ENCODE results near the gene CLCN2.

Gene CLCN2

GRCh38 chr3:184325715-184326369 lies 35.6 kb downstream of the CLCN2 start:
- DNase-seq (ENCODE audit: low spot score): peak; percentile 54

- DNase-seq (ENCODE audit: low spot score): no peak
Measured at GRCh38 chr3:184325269-184325668, 36.1 kb downstream of the CLCN2 start.

GRCh38 chr3:184323696-184324095 lies 37.7 kb downstream of the CLCN2 start:
- no peak for DNase-seq (ENCODE audit: low spot score)

GRCh38 chr3:184322731-184323487 lies 38.5 kb downstream of the CLCN2 start:
- DNase-seq (ENCODE audit: low spot score): no peak

- no peak for DNase-seq (ENCODE audit: low spot score)
Measured at GRCh38 chr3:184321666-184322065, 39.7 kb downstream of the CLCN2 start.

- DNase-seq (ENCODE audit: low spot score): peak; percentile 92
Measured at GRCh38 chr3:184320104-184320445, 41.3 kb downstream of the CLCN2 start.

GRCh38 chr3:184317201-184317600 lies 44.2 kb downstream of the CLCN2 start:
- DNase-seq (ENCODE audit: low spot score): no peak

GRCh38 chr3:184316792-184317191 lies 44.6 kb downstream of the CLCN2 start:
- no peak for DNase-seq (ENCODE audit: low spot score)

- DNase-seq (ENCODE audit: low spot score): peak; percentile 46
Measured at GRCh38 chr3:184315871-184316661, 45.3 kb downstream of the CLCN2 start.

GRCh38 chr3:184315543-184315867 lies 45.9 kb downstream of the CLCN2 start:
- DNase-seq (ENCODE audit: low spot score): no peak

GRCh38 chr3:184314700-184315542 lies 46.5 kb downstream of the CLCN2 start:
- peak; percentile 74 for DNase-seq (ENCODE audit: low spot score)

- peak; percentile 96 for DNase-seq (ENCODE audit: low spot score)
Measured at GRCh38 chr3:184314363-184314699, 47.1 kb downstream of the CLCN2 start, which contains the start of gene EIF4G1. Gene EIF4G1 (plus strand): TSS chr3:184314606. CDS start chr3:184315797, 1,191 bp downstream.

GRCh38 chr3:184311633-184312032 lies 49.8 kb downstream of the CLCN2 start:
- DNase-seq (ENCODE audit: low spot score): no peak

- DNase-seq (ENCODE audit: low spot score): no peak
Measured at GRCh38 chr3:184308744-184309143, 52.7 kb downstream of the CLCN2 start.

- no peak for DNase-seq (ENCODE audit: low spot score)
Measured at GRCh38 chr3:184307915-184308314, 53.5 kb downstream of the CLCN2 start.

GRCh38 chr3:184306341-184306972 lies 54.9 kb downstream of the CLCN2 start:
- no peak for DNase-seq (ENCODE audit: low spot score)

- DNase-seq (ENCODE audit: low spot score): no peak
Measured at GRCh38 chr3:184305577-184305976, 55.8 kb downstream of the CLCN2 start.

- peak; percentile 88 for DNase-seq (ENCODE audit: low spot score)
Measured at GRCh38 chr3:184300378-184300720, 61.1 kb downstream of the CLCN2 start.

GRCh38 chr3:184299488-184300377 lies 61.7 kb downstream of the CLCN2 start:
- peak; percentile 56 for DNase-seq (ENCODE audit: low spot score)

GRCh38 chr3:184298759-184299487 lies 62.5 kb downstream of the CLCN2 start, which contains the start of gene PSMD2:
Gene PSMD2 (plus strand): TSS chr3:184299241. CDS start chr3:184299267, 26 bp downstream.
- peak; percentile 97 for DNase-seq (ENCODE audit: low spot score)
